Thoracic aorta (tissue), 2 donors: ENCODE measurements around the gene CEACAM21. TPM values are rescaled to one million over a fixed set of nuclear protein-coding genes. Genes with fewer than 3 reads are reported as not detected.

ENCODE experiments used
- ATAC-seq: fragments of 150-250 bp; one replicate; pipeline ENCODE4 v1.8.0; 2017; ENCODE audit warnings: low read depth; ENCODE audit not compliant: insufficient number of reproducible peaks, low FRiP score
- DNase-seq: peaks from one replicate; pipeline ENCODE4 v3.0.0-alpha.2; 2020; ENCODE audit warnings: low spot score
- H3K27ac ChIP-seq, 2 donors: fragments of 200-600 bp; sonication (generic); 1 replicate in 1 of 2; 2 replicates in 1 of 2; pipeline ENCODE4 v1.5.1; 2016; ENCODE audit warnings: mild to moderate bottlenecking in 2 of 2, moderate library complexity in 2 of 2
- H3K27me3 ChIP-seq: fragments of 200-600 bp; sonication (generic); replicated peaks from 2 replicates; pipeline ENCODE4 v1.6.0; 2016; ENCODE audit warnings: mild to moderate bottlenecking; ENCODE audit not compliant: insufficient read depth
- H3K36me3 ChIP-seq: fragments of 200-600 bp; sonication (generic); one replicate; pipeline ENCODE4 v1.5.1; 2016
- H3K4me1 ChIP-seq, 2 donors: fragments of 200-600 bp; sonication (generic); 1 replicate in 1 of 2; 2 replicates in 1 of 2; pipeline versions ENCODE4 v1.5.1 to v1.6.0; 2016; ENCODE audit warnings: low read depth in 2 of 2, mild to moderate bottlenecking in 1 of 2; ENCODE audit not compliant: control insufficient read depth in 1 of 2
- H3K4me3 ChIP-seq: fragments of 200-600 bp; sonication (generic); 2 replicates; pipeline ENCODE4 v1.5.1; 2016; ENCODE audit warnings: mild to moderate bottlenecking
- H3K9me3 ChIP-seq: fragments of 200-600 bp; sonication (generic); 2 replicates; pipeline ENCODE4 v1.5.1; 2016
- CTCF ChIP-seq: fragments of 200-600 bp; sonication (generic); IDR thresholded peaks from one replicate; pipeline ENCODE4 v1.5.1; 2019; ENCODE audit warnings: antibody characterized with exemption
- total RNA-seq, 2 donors: library from RNA; depleted of rRNA; stranded (reverse); fragments of >200 nt; gene quantifications; one replicate each; pipeline versions ENCODE4 v1.1.0 to v1.2.3, GENCODE V29; 2016

CEACAM21 gene
- total RNA-seq, result 1 to 10 TPM; 1.1 to 6.9 TPM

GRCh38 chr19:41575998-41576397, at the start of gene CEACAM21:
TSS of gene CEACAM21 (plus strand) at chr19:41576166. CDS start at chr19:41576275, 109 bp downstream.
- Histone ChIP-seq H3K27me3 (no peaks in the 10 kb centered on the region), H3K4me3 (peak within 1 kb of the TSS; percentile 47), H3K27ac (no peak within 1 kb of the TSS), H3K4me1 (no peaks in the 10 kb centered on the region), H3K9me3 (no peaks in the 10 kb centered on the region), H3K36me3 (no peaks in the 10 kb centered on the region)
- no peak for ATAC-seq
- no peak for DNase-seq
- no peak for TF ChIP-seq CTCF

GRCh38 chr19:41527089-41527488, 48.9 kb upstream of the CEACAM21 start:
- H3K27ac ChIP-seq, result no peak overlapping the region

GRCh38 chr19:41528106-41528505, 47.9 kb upstream of the CEACAM21 start:
- no peak overlapping the region for H3K27ac ChIP-seq
- H3K4me1 ChIP-seq, result no peaks in the 10 kb centered on the region
- no peak for TF ChIP-seq CTCF
- H3K9me3 ChIP-seq, result no peaks in the 10 kb centered on the region
- H3K4me3 ChIP-seq, result no peak overlapping the region
- ATAC-seq (no peak), DNase-seq (no peak)
- H3K27me3 ChIP-seq, result no peaks in the 10 kb centered on the region
- no peaks in the 10 kb centered on the region for H3K36me3 ChIP-seq

More at GRCh38 chr19:41527089-41527488, 48.9 kb upstream of the CEACAM21 start:
- TF ChIP-seq CTCF, result no peak
- Histone ChIP-seq H3K4me3 (no peak overlapping the region), H3K27me3 (no peaks in the 10 kb centered on the region), H3K4me1 (no peaks in the 10 kb centered on the region), H3K9me3 (no peaks in the 10 kb centered on the region), H3K36me3 (no peaks in the 10 kb centered on the region)
- DNase-seq, result no peak
- ATAC-seq, result no peak

- Histone ChIP-seq H3K36me3 (no peaks in the 10 kb centered on the region), H3K4me3 (no peak overlapping the region), H3K4me1 (peaks cover 0 to 2% of the 10 kb centered on the region in 2 donors), H3K9me3 (no peaks in the 10 kb centered on the region), H3K27me3 (peaks cover 3% of the 10 kb centered on the region), H3K27ac (no peak overlapping the region)
- ATAC-seq, result no peak
- no peak for TF ChIP-seq CTCF
- DNase-seq, result no peak
Measured at GRCh38 chr19:41529484-41530183, 46.3 kb upstream of the CEACAM21 start.

- TF ChIP-seq CTCF, result no peak
- no peak for ATAC-seq
- peaks cover 6% of the 10 kb centered on the region for H3K27me3 ChIP-seq
- H3K4me1 ChIP-seq, result peaks cover 0 to 4% of the 10 kb centered on the region in 2 donors
- peak overlapping the region in 1 of 2 donors; percentile 21 for H3K27ac ChIP-seq
- no peaks in the 10 kb centered on the region for H3K36me3 ChIP-seq
- no peaks in the 10 kb centered on the region for H3K9me3 ChIP-seq
- H3K4me3 ChIP-seq, result peak overlapping the region; percentile 19
- DNase-seq, result no peak
Measured at GRCh38 chr19:41530184-41530534, 45.8 kb upstream of the CEACAM21 start.
